GM19238 (cell line): ENCODE data around the gene GTF2F1.
A peak's percentile ranks its signal among the peaks of the same experiment; 100 is the strongest.
"Not testable (repeated sequence)": the region's sequence is repeated elsewhere in the genome, so short reads cannot be mapped to it uniquely, and the experiment has no call there.

ENCODE experiments used
- DNase-seq: peaks from one replicate; pipeline ENCODE4 v3.0.0; 2011; ENCODE audit warnings: low spot score; ENCODE audit not compliant: insufficient read length

GTF2F1 gene, protein sequence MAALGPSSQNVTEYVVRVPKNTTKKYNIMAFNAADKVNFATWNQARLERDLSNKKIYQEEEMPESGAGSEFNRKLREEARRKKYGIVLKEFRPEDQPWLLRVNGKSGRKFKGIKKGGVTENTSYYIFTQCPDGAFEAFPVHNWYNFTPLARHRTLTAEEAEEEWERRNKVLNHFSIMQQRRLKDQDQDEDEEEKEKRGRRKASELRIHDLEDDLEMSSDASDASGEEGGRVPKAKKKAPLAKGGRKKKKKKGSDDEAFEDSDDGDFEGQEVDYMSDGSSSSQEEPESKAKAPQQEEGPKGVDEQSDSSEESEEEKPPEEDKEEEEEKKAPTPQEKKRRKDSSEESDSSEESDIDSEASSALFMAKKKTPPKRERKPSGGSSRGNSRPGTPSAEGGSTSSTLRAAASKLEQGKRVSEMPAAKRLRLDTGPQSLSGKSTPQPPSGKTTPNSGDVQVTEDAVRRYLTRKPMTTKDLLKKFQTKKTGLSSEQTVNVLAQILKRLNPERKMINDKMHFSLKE

DNA sequence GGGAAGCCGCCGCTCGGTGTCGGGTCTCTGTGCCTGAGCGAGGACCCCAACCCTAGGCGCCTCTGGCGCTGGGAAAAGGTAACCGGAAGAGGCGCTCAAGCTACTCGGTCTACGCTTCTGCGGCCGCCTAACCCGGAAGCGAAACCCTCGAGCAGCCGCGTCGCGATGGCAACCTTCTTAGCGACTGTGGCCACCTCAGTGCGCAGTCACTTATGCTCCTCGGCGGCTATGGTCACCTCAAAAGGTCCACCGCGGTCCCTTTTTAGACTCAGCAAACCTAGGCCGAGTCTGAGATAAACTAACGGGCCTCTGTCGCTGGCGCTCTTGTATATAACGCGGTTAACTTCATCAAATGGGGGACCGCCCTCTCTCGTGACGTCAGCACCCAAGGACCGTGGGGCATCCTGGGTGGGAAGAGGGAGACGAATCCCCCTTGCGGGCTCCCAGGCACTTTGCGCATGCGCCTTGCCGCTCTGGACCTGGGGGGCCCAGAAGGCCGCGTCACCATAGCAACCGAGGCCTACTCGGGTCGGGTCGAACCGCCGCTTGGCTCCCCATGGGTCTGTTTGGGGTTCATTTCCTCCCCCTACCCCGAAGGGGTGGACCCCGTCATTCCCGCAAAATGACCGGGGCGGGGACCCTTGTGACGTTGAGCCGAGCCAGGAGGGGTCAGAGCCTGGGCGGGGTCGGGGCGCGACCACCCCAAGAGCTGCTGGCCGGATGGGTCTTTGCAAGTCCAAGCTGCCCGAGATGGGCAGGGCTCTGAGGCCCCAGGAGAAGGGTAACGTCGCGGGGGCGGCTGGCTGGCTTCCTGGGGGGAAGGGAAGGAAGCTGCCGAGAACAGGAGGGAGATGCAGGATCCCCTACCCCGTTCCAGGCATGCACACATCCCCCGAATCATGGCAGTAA is at the start of gene GTF2F1:
TSS of gene GTF2F1 (minus strand) at position 91 of the 909 bp plus-strand sequence. CDS start 169 bp downstream, outside the sequence.
- peak; percentile 97 for DNase-seq

DNA sequence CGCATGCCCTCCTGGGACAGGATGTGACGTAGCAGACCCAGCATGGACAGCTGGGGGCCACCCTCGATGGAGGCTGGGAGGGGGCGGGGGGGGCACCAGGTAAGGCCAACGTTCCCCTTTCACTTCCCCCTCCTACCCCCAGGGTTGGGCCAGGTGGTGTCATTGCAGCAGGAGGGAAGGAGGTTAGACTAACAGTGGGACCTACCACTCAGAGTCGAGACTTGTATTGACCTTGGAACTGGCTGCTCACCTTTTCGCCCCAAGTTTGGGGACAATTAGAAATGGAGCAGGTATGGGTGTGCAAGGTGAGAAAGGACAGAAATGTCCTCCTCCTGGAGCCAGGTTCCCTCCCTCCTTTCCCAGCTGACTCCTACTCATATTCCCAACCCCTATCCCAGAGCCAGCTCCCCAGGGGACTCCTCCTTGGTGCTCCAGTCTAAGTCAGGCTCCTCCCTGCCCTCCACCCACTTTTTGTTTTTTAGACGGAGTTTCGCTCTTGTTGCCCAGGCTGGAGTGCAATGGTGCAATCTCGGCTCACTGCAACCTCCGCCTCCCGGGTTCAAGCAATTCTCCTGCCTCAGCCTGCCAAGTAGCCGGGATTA is 49.2 kb upstream of the GTF2F1 start:
- DNase-seq: no peak

GRCh38 chr19:6440905-6441304 is 47.9 kb upstream of the GTF2F1 start:
- no peak for DNase-seq

DNA sequence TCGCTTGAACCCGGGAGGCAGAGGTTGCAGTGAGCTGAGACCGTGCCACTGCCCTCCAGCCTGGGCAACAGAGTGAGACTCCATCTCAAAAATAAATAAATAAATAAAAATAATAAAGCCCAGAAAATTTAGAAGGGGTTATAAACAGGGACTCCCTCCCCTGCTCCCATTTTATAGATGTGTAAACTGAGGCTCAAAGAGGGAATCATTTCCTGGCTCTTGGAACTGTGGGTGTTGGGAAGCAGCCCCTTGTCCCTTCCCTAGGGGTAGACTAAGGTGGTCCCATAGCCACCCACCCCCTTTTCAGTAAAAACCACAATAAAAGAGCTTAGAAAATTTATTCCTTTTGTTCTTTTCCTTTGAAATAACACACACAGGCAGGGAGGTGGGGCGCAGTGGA is 46.8 kb upstream of the GTF2F1 start:
- DNase-seq: no peak

DNA sequence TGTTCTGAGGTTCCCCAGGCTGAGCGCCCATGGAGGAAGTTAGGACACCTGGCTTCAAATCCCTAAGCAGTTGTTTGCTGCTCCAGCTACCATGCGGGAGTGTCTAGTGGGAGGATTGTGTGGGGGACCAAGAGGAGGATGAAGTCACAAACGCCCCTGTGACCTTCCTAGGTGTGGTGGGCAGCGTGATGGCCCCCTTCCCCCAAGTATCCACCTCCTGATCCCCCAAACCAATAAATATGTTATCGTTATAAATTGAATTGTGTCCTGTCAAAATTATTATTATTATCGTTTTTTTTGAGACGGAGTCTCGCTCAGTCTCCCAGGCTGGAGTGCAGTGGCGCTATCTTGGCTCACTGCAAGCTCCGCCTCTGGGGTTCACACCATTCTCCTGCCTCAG is 40.7 kb upstream of the GTF2F1 start, which contains the start of gene SLC25A41:
TSS of gene SLC25A41 (minus strand) at position 101 of the 400 bp plus-strand sequence. CDS start at position 31, 70 bp downstream.
- DNase-seq: no peak

GRCh38 chr19:6433165-6433564 is 40.2 kb upstream of the GTF2F1 start:
- no peak for DNase-seq

- no peak for DNase-seq
Observed at GRCh38 chr19:6431891-6432290, 38.9 kb upstream of the GTF2F1 start.

GRCh38 chr19:6429419-6430221 is 36.7 kb upstream of the GTF2F1 start:
- DNase-seq: no peak

DNA sequence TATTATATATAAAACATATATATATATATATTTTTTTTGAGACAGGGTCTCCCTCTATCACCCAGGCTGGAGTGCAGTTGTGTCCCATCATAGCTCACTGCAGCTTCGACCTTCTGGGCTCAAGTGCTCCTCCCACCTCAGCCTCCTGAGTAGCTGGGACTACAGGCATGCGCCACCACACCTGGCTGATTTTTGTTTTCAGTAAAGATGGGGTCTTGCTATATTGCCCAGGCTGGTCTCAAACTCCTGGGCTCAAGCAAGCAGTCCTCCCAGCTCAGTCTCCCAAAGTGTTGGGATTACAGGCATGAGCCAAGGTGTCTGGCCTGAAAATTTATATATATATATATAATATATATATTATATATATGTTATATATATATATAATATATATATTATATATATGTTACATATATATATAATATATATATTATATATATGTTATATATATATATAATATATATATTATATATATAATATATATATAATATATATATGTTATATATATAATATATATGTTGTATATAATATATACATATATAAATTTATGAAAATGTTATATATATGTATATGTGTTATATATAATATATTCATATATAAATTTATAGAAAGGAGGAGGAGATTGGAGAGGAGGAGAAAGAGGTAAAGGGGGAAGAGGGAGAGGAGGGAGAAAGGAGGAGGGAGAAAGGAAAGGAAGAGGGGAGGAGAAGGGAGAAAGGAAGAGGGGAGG is 35.9 kb upstream of the GTF2F1 start:
- not testable (repeated sequence) for DNase-seq

DNA sequence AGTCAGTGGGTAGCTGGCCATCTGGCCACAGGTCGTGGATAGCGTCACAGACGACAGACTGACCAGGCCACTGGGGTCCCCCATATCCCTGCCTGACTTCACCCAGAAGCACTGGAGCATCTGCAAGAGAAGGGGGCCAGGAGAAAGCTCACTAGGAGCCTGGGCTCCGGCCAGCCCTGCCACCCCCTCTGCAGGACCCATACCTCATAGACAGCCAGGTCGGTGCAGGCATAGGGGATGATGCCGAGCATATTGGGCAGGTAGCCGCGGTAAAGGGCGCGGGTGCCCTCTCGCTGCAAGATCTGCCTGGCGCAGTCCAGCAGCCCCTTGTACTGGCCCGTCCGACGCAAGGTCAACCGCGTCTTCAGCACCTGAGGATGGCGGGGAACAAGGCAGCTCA is 34.2 kb upstream of the GTF2F1 start:
- DNase-seq: no peak

- no peak for DNase-seq
Observed at GRCh38 chr19:6425732-6426620, 33.0 kb upstream of the GTF2F1 start.

DNA sequence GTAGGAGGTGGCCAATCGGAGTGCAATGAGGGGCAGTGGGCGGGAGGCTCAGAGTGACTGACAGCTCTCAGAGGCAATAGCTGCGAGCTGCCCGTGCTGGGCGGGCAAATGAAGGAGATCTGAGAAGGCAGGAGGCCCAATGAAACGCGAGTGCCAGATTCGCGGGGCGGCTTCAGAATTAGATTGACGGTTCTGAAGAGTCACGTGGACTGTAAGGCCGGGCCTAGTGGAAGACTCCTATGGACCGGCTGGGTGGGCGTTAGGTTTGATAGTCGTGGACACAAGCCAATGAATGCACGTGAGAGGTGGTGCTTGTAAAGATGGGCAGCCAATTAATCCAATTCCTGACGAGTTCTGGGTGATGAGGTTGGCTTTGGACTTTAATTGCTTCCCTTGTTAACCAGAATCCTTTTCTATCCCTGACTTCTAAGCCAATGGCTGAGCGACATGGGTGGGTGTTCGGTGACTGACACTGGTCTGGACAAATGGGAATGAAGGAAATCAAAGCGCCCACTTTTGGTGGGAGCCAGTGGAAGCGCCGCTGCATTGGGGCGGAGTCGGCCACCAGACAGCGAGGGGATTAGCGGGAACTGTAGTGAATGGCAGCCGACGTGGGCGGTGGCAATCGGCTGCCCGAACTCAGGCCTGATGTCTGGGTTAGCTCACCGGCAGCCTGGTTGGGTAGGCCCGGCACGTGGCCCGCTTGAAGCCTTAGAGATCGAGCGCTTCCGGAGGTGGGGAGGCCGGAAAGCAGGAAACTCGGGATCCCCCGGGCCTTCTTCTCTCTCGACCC is 32.2 kb upstream of the GTF2F1 start:
- DNase-seq: peak; percentile 100

- DNase-seq: peak; percentile 47
Observed at GRCh38 chr19:6424195-6424938, 31.4 kb upstream of the GTF2F1 start, which contains the start of gene KHSRP. KHSRP (minus strand) TSS chr19:6424811; CDS start chr19:6424701, 110 bp downstream.

GRCh38 chr19:6423499-6424194 is 30.7 kb upstream of the GTF2F1 start:
- peak; percentile 64 for DNase-seq

- DNase-seq: no peak
Observed at GRCh38 chr19:6421075-6422014, 28.4 kb upstream of the GTF2F1 start.

DNA sequence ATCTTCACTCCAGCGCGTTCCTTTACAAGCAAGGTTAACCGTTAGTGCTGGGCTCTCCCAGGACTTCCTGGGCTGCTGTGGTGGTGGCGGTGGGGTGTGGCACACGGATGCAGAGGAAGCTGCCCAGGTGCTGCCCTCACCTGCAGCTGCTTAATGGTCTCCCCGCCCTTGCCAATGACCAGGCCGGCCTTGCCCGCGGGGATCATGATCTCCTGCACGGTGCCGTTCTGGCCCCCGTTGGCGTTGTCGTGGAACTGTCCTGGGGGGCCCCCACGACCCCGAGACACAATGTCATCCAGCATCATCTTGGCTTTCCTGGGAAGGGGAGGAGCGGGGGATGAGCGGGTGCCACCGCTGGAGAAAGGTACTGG is 25.6 kb upstream of the GTF2F1 start:
- DNase-seq: no peak
